ENCODE data around the gene SERPINB10.

SERPINB10 gene

GRCh38 chr18:63869374-63869773 is 38.4 kb upstream of the SERPINB10 start:
- no peak for TF ChIP-seq CTCF (conservative IDR thresholded peaks at IDR 0.05; ENCODE audit: low read depth, low read length)

GRCh38 chr18:63869851-63870250 is 37.9 kb upstream of the SERPINB10 start:
- DNase-seq (ENCODE audit: low read depth) = no peak
- TF ChIP-seq CTCF (conservative IDR thresholded peaks at IDR 0.05; ENCODE audit: low read depth, low read length) = no peak
- H3K4me3 ChIP-seq (ENCODE audit: low read depth, low read length) = no peak overlapping the region

More at GRCh38 chr18:63869374-63869773, 38.4 kb upstream of the SERPINB10 start:
- no peak overlapping the region for H3K4me3 ChIP-seq (ENCODE audit: low read depth, low read length)
- peak; percentile 76 for DNase-seq (ENCODE audit: low read depth)

- DNase-seq (ENCODE audit: low read depth) = no peak
- TF ChIP-seq CTCF (conservative IDR thresholded peaks at IDR 0.05; ENCODE audit: low read depth, low read length) = no peak
- no peak overlapping the region for H3K4me3 ChIP-seq (ENCODE audit: low read depth, low read length)
Observed at GRCh38 chr18:63871836-63872235, 35.9 kb upstream of the SERPINB10 start.

GRCh38 chr18:63872586-63872985 is 35.2 kb upstream of the SERPINB10 start:
- TF ChIP-seq CTCF (conservative IDR thresholded peaks at IDR 0.05; ENCODE audit: low read depth, low read length) = no peak
- DNase-seq (ENCODE audit: low read depth) = no peak

GRCh38 chr18:63878343-63878742 is 29.4 kb upstream of the SERPINB10 start:
- H3K4me3 ChIP-seq (ENCODE audit: low read depth, low read length) = no peak overlapping the region
- no peak for TF ChIP-seq CTCF (conservative IDR thresholded peaks at IDR 0.05; ENCODE audit: low read depth, low read length)
- peak; percentile 78 for DNase-seq (ENCODE audit: low read depth)

More at GRCh38 chr18:63872586-63872985, 35.2 kb upstream of the SERPINB10 start:
- H3K4me3 ChIP-seq (ENCODE audit: low read depth, low read length) = no peak overlapping the region

GRCh38 chr18:63878925-63879324 is 28.8 kb upstream of the SERPINB10 start:
- TF ChIP-seq CTCF (conservative IDR thresholded peaks at IDR 0.05; ENCODE audit: low read depth, low read length) = no peak
- H3K4me3 ChIP-seq (ENCODE audit: low read depth, low read length) = no peak overlapping the region
- no peak for DNase-seq (ENCODE audit: low read depth)

- no peak overlapping the region for H3K4me3 ChIP-seq (ENCODE audit: low read depth, low read length)
- no peak for TF ChIP-seq CTCF (conservative IDR thresholded peaks at IDR 0.05; ENCODE audit: low read depth, low read length)
- DNase-seq (ENCODE audit: low read depth) = no peak
Observed at GRCh38 chr18:63879709-63880108, 28.0 kb upstream of the SERPINB10 start.

All from choroid plexus epithelial cell (primary cell).